Measurements from ENCODE around the gene SH2D3C.

SH2D3C gene

DNA sequence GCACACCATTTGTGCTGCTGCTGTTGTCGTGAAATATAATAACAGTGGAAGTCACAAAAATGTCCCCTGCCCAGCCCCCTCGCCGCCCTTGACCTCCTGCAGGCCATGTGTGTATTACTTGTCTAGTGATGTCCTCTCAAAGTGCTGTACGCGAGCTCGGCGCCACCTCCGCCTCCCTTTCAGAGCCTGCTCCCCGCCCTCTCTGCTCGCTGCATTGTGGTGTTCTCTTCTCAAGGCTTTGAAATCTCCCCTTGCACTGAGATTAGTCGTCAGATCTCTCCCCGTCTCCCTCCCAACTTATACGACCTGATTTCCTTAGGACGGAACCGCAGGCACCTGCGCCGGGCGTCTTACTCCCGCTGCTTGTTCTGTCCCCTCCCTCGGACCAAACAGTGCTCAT lies 86.4 kb downstream of the SH2D3C start:
- FAIRE-seq, result no peak

DNA sequence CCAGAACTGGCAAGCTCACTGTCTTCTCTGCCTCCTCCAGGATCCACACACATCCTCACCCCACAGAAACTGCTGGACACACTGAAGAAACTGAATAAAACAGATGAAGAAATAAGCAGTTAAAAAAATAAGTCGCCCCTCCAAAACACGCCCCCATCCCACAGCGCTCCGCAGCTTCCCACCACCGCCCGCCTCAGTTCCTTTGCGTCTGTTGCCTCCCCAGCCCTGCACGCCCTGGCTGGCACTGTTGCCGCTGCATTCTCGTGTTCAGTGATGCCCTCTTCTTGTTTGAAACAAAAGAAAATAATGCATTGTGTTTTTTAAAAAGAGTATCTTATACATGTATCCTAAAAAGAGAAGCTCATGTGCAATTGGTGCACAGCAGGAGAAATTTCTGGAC lies 87.7 kb downstream of the SH2D3C start:
- FAIRE-seq, result no peak

DNA sequence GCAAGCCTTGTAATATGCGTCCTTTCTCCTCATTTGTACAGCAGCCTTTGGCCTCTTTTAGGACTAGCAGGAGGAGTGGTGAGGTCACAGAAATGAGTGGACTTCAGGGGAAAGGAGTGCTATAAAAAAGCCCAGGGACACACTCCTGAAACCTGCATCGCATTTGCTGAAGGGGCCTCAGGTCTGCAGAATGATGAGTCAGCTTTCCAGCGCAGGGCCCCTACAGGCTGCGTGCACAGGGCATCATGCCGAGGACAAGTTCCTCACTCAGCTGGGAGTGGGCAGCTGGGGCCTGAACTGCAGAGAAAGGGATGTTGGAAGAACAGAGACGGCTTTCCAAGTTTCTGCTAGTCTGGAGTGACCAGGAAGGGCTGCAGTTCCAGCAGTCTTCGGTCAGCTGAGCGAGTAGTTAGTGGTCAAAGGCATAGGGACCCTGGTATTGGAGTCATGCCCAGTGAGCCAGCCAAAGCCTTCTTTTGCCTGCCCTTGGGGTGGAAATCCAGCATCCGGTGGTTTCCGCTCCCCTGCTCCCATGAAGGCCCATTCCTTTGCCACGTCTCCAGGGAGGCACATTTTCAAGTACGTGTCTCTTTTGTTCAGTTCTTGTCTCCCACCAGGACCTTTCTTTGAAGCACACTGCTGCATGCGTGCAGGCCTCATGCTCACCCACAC lies 89.0 kb downstream of the SH2D3C start:
- FAIRE-seq, result no peak

All from A204.1 (cell line).